H1 (cell line): ENCODE measurements around the gene SMURF2. TPM values are rescaled to one million over a fixed set of nuclear protein-coding genes. Genes with fewer than 3 reads are reported as not detected.

Source experiments
- ASH2L ChIP-seq: fragments of 200-600, 300-600 bp; sonication (generic); IDR thresholded peaks from one replicate; pipeline ENCODE4 v1.7.1; 2017; ENCODE audit warnings: low read length
- CBX8 ChIP-seq: fragments of 300-800, 300-1000 bp; sonication (generic); IDR thresholded peaks from 2 replicates; pipeline ENCODE4 v1.7.1; 2016; ENCODE audit warnings: low read depth, low read length, borderline replicate concordance
- HDAC2 ChIP-seq, 2 experiments: fragments of 300-600 bp in 1 of 2; sonication (generic) in 1 of 2; IDR thresholded peaks; 2 replicates each; pipeline ENCODE4 v1.6.1; 2011 to 2012; ENCODE audit warnings: low read depth in 2 of 2, low read length in 2 of 2, mild to moderate bottlenecking in 2 of 2, moderate library complexity in 2 of 2, borderline replicate concordance in 1 of 2, inconsistent platforms in 1 of 2
- JUN ChIP-seq: IDR thresholded peaks from 2 replicates; pipeline ENCODE4 v1.6.1; 2011; ENCODE audit warnings: low read depth, mild to moderate bottlenecking, improper control_type of control experiment, low read length
- KDM4A ChIP-seq: IDR thresholded peaks from one replicate; pipeline ENCODE4 v1.7.1; 2012; ENCODE audit warnings: low read depth, mild to moderate bottlenecking, moderate library complexity, low read length, inconsistent platforms; ENCODE audit not compliant: severe bottlenecking
- KDM5A ChIP-seq: fragments of 200-600 bp; IDR thresholded peaks from 2 replicates; pipeline ENCODE4 v1.7.1; 2012; ENCODE audit warnings: mild to moderate bottlenecking, low read length, inconsistent platforms, mixed read lengths
- POLR2A ChIP-seq, 2 experiments: IDR thresholded peaks; 1 replicate in 1 of 2; 2 replicates in 1 of 2; pipeline ENCODE4 v1.6.1; 2011; ENCODE audit warnings: low read depth in 2 of 2, low read length in 2 of 2, mild to moderate bottlenecking in 2 of 2; ENCODE audit errors: control extremely low read depth in 1 of 2
- POU5F1 ChIP-seq: IDR thresholded peaks from 2 replicates; pipeline ENCODE4 v1.6.1; 2011; ENCODE audit warnings: low read depth, mild to moderate bottlenecking, low read length, moderate library complexity
- polyA plus RNA-seq, 7 experiments: library from polyadenylated mRNA; depleted of rRNA in 3 of 7; stranded (reverse) in 5 of 7; unstranded in 2 of 7; fragments of >200 nt in 5 of 7; fragments of 200-250 nt in 2 of 7; gene quantifications; 1 replicate in 5 of 7; 2 replicates in 1 of 7; 4 replicates in 1 of 7; pipeline versions ENCODE4 v1.2.1 to v1.2.3, GENCODE V29; 2011 to 2013; ENCODE audit warnings: missing spikeins in 2 of 7, mixed read lengths in 2 of 7
- total RNA-seq: library from RNA; stranded (reverse); fragmentation: NEBNext Ultra II Directional; extraction: Animal tissue kit (Norgen Biotek cat#: 25700); gene quantifications from 2 replicates; pipeline ENCODE4 v1.2.1, GENCODE V29; 2021
- TF ChIP-seq, protein P1 (sequence below): fragments of 300-600 bp; sonication (generic); IDR thresholded peaks from 2 replicates; pipeline ENCODE4 v1.7.1; 2012; ENCODE audit warnings: low read length, moderate library complexity, mild to moderate bottlenecking, inconsistent platforms; ENCODE audit not compliant: insufficient replicate concordance

The SMURF2 gene
- total and polyA plus RNA-seq, 2 of the 8 experiments (the other 6 are each of a cell fraction or from before 2014, with no cell fraction given) = 7.2 to 29.2 TPM

DNA sequence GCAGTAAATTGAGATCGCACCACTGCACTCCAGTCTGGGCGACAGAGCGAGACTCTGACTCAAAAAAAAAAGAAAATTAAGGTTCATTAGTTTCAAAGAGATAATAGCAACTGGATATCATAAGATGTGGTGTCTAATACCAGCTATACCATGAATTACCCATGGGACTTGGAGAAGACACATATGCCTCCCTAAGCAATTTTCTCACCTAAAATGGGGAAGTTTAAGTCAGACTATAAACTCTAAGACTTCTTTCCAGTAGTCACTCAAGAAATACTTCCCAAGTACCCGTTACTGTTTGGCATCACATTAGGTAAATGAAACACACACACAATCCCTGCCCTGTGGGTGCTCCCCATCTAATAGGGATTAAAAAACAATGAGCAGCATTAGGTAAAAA lies 22.6 kb downstream of the SMURF2 start (continued):
- TF ChIP-seq, protein P1, sequence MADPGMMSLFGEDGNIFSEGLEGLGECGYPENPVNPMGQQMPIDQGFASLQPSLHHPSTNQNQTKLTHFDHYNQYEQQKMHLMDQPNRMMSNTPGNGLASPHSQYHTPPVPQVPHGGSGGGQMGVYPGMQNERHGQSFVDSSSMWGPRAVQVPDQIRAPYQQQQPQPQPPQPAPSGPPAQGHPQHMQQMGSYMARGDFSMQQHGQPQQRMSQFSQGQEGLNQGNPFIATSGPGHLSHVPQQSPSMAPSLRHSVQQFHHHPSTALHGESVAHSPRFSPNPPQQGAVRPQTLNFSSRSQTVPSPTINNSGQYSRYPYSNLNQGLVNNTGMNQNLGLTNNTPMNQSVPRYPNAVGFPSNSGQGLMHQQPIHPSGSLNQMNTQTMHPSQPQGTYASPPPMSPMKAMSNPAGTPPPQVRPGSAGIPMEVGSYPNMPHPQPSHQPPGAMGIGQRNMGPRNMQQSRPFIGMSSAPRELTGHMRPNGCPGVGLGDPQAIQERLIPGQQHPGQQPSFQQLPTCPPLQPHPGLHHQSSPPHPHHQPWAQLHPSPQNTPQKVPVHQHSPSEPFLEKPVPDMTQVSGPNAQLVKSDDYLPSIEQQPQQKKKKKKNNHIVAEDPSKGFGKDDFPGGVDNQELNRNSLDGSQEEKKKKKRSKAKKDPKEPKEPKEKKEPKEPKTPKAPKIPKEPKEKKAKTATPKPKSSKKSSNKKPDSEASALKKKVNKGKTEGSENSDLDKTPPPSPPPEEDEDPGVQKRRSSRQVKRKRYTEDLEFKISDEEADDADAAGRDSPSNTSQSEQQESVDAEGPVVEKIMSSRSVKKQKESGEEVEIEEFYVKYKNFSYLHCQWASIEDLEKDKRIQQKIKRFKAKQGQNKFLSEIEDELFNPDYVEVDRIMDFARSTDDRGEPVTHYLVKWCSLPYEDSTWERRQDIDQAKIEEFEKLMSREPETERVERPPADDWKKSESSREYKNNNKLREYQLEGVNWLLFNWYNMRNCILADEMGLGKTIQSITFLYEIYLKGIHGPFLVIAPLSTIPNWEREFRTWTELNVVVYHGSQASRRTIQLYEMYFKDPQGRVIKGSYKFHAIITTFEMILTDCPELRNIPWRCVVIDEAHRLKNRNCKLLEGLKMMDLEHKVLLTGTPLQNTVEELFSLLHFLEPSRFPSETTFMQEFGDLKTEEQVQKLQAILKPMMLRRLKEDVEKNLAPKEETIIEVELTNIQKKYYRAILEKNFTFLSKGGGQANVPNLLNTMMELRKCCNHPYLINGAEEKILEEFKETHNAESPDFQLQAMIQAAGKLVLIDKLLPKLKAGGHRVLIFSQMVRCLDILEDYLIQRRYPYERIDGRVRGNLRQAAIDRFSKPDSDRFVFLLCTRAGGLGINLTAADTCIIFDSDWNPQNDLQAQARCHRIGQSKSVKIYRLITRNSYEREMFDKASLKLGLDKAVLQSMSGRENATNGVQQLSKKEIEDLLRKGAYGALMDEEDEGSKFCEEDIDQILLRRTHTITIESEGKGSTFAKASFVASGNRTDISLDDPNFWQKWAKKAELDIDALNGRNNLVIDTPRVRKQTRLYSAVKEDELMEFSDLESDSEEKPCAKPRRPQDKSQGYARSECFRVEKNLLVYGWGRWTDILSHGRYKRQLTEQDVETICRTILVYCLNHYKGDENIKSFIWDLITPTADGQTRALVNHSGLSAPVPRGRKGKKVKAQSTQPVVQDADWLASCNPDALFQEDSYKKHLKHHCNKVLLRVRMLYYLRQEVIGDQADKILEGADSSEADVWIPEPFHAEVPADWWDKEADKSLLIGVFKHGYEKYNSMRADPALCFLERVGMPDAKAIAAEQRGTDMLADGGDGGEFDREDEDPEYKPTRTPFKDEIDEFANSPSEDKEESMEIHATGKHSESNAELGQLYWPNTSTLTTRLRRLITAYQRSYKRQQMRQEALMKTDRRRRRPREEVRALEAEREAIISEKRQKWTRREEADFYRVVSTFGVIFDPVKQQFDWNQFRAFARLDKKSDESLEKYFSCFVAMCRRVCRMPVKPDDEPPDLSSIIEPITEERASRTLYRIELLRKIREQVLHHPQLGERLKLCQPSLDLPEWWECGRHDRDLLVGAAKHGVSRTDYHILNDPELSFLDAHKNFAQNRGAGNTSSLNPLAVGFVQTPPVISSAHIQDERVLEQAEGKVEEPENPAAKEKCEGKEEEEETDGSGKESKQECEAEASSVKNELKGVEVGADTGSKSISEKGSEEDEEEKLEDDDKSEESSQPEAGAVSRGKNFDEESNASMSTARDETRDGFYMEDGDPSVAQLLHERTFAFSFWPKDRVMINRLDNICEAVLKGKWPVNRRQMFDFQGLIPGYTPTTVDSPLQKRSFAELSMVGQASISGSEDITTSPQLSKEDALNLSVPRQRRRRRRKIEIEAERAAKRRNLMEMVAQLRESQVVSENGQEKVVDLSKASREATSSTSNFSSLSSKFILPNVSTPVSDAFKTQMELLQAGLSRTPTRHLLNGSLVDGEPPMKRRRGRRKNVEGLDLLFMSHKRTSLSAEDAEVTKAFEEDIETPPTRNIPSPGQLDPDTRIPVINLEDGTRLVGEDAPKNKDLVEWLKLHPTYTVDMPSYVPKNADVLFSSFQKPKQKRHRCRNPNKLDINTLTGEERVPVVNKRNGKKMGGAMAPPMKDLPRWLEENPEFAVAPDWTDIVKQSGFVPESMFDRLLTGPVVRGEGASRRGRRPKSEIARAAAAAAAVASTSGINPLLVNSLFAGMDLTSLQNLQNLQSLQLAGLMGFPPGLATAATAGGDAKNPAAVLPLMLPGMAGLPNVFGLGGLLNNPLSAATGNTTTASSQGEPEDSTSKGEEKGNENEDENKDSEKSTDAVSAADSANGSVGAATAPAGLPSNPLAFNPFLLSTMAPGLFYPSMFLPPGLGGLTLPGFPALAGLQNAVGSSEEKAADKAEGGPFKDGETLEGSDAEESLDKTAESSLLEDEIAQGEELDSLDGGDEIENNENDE = no peak
- TF ChIP-seq CBX8 = no peak
- no peak for TF ChIP-seq JUN
- TF ChIP-seq POLR2A (IDR thresholded peaks at IDR 0.05; ENCODE audit: control extremely low read depth in 1 of 2, low read depth in 2 of 2, low read length in 2 of 2) = no peak
- no peak for TF ChIP-seq HDAC2 (IDR thresholded peaks at IDR 0.05; ENCODE audit: borderline replicate concordance in 1 of 2, low read depth in 2 of 2, low read length in 2 of 2)
- no peak for TF ChIP-seq KDM5A
- TF ChIP-seq POU5F1 = no peak
- TF ChIP-seq KDM4A = no peak
- TF ChIP-seq ASH2L = no peak
